Panc1 (cell line): ENCODE results near the gene METTL9. TPM values are rescaled to one million over a fixed set of nuclear protein-coding genes. Genes with fewer than 3 reads are reported as not detected.
A peak's percentile ranks its signal among the peaks of the same experiment; 100 is the strongest.

Source experiments
- ATAC-seq: fragments of 200-7000 bp; cut with Tn5 transposase; 2 replicates; pipeline ENCODE4 v1.9.1; 2020; ENCODE audit warnings: mild to moderate bottlenecking, moderate library complexity
- BruUV-seq: library from RNA; stranded (reverse); fragments of 400-500 nt; replicated peaks from 2 replicates; lab custom pipeline; 2021; lab: Mats Ljungman, UMichigan
- CTCF ChIA-PET: fragments of 300-600 bp; sonication (Branson Sonifier 250); formaldehyde crosslinking; loops from one replicate; lab custom pipeline; 2022; ENCODE audit warnings: antibody characterized with exemption; lab: Charles Lee
- POLR2A ChIA-PET: fragments of 300-600 bp; sonication (Branson Sonifier 250); formaldehyde crosslinking; loops from one replicate; lab custom pipeline; 2022; ENCODE audit warnings: antibody characterized with exemption; lab: Charles Lee
- DNase-seq: peaks from one replicate; pipeline ENCODE4 v3.0.0-alpha.2; 2010; ENCODE audit warnings: low read depth, low spot score
- H3K27ac ChIP-seq: 2 replicates; pipeline ENCODE4 v1.5.1; 2011; ENCODE audit warnings: mild to moderate bottlenecking, low read length, inconsistent platforms
- H3K27me3 ChIP-seq: fragments of 200-500 bp; sonication (Bioruptor generic); 2 replicates; pipeline ENCODE4 v1.6.0; 2014; ENCODE audit warnings: low read length, inconsistent platforms; ENCODE audit not compliant: control insufficient read depth, insufficient read depth
- H3K36me3 ChIP-seq: fragments of 200-500 bp; sonication (Bioruptor generic); 2 replicates; pipeline ENCODE4 v1.5.1; 2014; ENCODE audit warnings: inconsistent platforms, mild to moderate bottlenecking, low read length, moderate library complexity; ENCODE audit not compliant: control insufficient read depth, insufficient read depth
- H3K4me1 ChIP-seq: 2 replicates; pipeline ENCODE4 v1.5.1; 2011; ENCODE audit warnings: inconsistent platforms, mild to moderate bottlenecking, low read length, moderate library complexity; ENCODE audit not compliant: control insufficient read depth, insufficient read depth
- H3K4me3 ChIP-seq, 2 experiments: 2 replicates each; pipeline ENCODE4 v1.5.1; 2011 to 2012; ENCODE audit warnings: low read depth in 2 of 2, low read length in 2 of 2, mild to moderate bottlenecking in 2 of 2, inconsistent platforms in 1 of 2, moderate library complexity in 1 of 2
- H3K9me3 ChIP-seq: fragments of 200-500 bp; sonication (Bioruptor generic); 2 replicates; pipeline ENCODE4 v1.5.1; 2014; ENCODE audit warnings: low read depth, mild to moderate bottlenecking, inconsistent platforms, low read length, moderate library complexity; ENCODE audit not compliant: control insufficient read depth, insufficient read depth
- POLR2AphosphoS5 ChIP-seq: IDR thresholded peaks from 2 replicates; pipeline ENCODE4 v1.6.1; 2012; ENCODE audit warnings: mild to moderate bottlenecking, low read depth, low read length, moderate library complexity
- SIN3A ChIP-seq: IDR thresholded peaks from 2 replicates; pipeline ENCODE4 v1.6.1; 2012; ENCODE audit warnings: low read depth, mild to moderate bottlenecking, low read length, moderate library complexity, borderline replicate concordance; ENCODE audit not compliant: insufficient read depth
- TCF7L2 ChIP-seq: IDR thresholded peaks from 2 replicates; pipeline ENCODE4 v1.6.1; 2011; ENCODE audit warnings: mild to moderate bottlenecking, low read depth, low read length, inconsistent platforms
- in situ Hi-C: cut with HindIII; loops from 2 replicates; pipeline ENCODE4 v1.10.0; 2016; ENCODE audit warnings: low sequenced_read_pairs, low pct_unique_long_range_greater_than_20kb
- intact Hi-C: fragments of 100-400 bp; cut with micrococcal nuclease; formaldehyde crosslinking; loops from one replicate; pipeline ENCODE4 v1.10.0; 2022; ENCODE audit not compliant: unreplicated experiment
- total RNA-seq: library from RNA; stranded (reverse); gene quantifications from one replicate; pipeline ENCODE4 v1.2.1, GENCODE V29; 2021; ENCODE audit not compliant: unreplicated experiment
- TF ChIP-seq, protein P1 (sequence below): fragments of 450-650 bp; IDR thresholded peaks from 2 replicates; pipeline ENCODE4 v1.5.1; 2017; ENCODE audit warnings: mild to moderate bottlenecking
- TF ChIP-seq, protein P2 (sequence below), 2 experiments: IDR thresholded peaks; 2 replicates each; pipeline ENCODE4 v1.6.1; 2011 to 2012; ENCODE audit warnings: low read depth in 2 of 2, control low read depth in 1 of 2, low read length in 1 of 2, mild to moderate bottlenecking in 1 of 2, moderate library complexity in 1 of 2; ENCODE audit not compliant: insufficient read depth in 1 of 2

The METTL9 gene
- total RNA-seq, 1 experiment from 2014 or later, result 86.1 TPM

DNA sequence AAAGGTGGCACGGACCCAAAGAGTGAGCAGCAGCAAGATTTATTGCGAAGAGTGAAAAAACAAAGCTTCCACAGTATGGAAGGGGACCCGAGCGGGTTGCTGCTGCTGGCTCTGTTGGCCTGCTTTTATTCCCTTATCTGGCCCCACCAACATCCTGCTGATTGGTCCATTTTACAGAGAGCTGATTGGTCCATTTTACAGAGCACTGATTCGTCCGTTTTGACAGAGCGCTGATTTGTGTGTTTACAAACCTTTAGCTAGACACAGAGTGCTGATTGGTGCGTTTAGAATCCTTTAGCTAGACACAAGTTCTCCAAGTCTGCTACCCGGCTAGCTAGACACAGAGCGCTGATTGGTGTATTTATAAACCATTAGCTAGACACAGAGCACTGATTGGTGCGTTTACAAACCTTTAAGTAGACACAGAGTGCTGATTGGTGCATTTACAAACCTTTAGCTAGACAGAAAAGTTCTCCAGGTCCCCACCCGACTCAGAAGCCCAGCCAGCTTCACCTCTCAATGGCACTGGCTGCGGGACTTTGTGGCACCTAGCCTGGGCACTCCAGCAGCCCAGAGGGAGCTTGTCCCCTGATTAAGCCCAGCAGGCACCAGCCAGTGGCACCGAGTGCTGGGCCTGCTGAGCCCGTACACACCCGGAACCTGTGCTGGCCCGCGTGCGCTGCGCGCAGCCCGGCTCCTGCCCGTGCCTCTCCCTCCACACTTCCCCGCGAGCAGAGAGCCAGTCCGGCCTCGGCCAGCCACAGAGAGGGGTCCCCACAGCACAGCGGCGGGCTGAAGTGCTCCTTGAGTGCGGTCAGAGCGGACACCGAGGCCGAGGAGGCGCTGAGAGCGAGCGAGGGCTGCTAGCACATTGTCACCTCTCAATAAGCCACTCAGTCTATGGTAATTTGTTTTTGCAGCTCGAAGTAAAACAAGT, 37.9 kb downstream of the METTL9 start:
- intact Hi-C loops, result loop anchor here (5.0 kb wide), 1 partner anchor 55 kb away; no protein-coding TSS in a partner anchor
- no peak for DNase-seq
- 0 out of 2 replicates have a peak, but pooled peaks have one; percentile 35 for ATAC-seq
- Histone ChIP-seq H3K27ac (no peak overlapping the region), H3K27me3 (no peaks in the 10 kb centered on the region), H3K9me3 (no peaks in the 10 kb centered on the region), H3K4me3 (no peak overlapping the region), H3K36me3 (no peaks in the 10 kb centered on the region), H3K4me1 (peaks cover 5% of the 10 kb centered on the region)
- BruUV-seq, result no TSS peak
- POLR2A ChIA-PET, result no interaction called here
- in situ Hi-C loops, result no loop called here
- CTCF ChIA-PET, result interaction anchor here (0.6 to 0.8 kb wide), 2 partner anchors 53 to 1571 kb away, joined by 3 to 4 read pairs; no protein-coding TSS in a partner anchor
- TF ChIP-seq, protein P1, sequence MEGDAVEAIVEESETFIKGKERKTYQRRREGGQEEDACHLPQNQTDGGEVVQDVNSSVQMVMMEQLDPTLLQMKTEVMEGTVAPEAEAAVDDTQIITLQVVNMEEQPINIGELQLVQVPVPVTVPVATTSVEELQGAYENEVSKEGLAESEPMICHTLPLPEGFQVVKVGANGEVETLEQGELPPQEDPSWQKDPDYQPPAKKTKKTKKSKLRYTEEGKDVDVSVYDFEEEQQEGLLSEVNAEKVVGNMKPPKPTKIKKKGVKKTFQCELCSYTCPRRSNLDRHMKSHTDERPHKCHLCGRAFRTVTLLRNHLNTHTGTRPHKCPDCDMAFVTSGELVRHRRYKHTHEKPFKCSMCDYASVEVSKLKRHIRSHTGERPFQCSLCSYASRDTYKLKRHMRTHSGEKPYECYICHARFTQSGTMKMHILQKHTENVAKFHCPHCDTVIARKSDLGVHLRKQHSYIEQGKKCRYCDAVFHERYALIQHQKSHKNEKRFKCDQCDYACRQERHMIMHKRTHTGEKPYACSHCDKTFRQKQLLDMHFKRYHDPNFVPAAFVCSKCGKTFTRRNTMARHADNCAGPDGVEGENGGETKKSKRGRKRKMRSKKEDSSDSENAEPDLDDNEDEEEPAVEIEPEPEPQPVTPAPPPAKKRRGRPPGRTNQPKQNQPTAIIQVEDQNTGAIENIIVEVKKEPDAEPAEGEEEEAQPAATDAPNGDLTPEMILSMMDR, result no peak
- TF ChIP-seq, protein P2, sequence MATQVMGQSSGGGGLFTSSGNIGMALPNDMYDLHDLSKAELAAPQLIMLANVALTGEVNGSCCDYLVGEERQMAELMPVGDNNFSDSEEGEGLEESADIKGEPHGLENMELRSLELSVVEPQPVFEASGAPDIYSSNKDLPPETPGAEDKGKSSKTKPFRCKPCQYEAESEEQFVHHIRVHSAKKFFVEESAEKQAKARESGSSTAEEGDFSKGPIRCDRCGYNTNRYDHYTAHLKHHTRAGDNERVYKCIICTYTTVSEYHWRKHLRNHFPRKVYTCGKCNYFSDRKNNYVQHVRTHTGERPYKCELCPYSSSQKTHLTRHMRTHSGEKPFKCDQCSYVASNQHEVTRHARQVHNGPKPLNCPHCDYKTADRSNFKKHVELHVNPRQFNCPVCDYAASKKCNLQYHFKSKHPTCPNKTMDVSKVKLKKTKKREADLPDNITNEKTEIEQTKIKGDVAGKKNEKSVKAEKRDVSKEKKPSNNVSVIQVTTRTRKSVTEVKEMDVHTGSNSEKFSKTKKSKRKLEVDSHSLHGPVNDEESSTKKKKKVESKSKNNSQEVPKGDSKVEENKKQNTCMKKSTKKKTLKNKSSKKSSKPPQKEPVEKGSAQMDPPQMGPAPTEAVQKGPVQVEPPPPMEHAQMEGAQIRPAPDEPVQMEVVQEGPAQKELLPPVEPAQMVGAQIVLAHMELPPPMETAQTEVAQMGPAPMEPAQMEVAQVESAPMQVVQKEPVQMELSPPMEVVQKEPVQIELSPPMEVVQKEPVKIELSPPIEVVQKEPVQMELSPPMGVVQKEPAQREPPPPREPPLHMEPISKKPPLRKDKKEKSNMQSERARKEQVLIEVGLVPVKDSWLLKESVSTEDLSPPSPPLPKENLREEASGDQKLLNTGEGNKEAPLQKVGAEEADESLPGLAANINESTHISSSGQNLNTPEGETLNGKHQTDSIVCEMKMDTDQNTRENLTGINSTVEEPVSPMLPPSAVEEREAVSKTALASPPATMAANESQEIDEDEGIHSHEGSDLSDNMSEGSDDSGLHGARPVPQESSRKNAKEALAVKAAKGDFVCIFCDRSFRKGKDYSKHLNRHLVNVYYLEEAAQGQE (IDR thresholded peaks at IDR 0.05; ENCODE audit: insufficient read depth in 1 of 2, low read depth in 2 of 2, low read length in 1 of 2), result no peak
- no peak for TF ChIP-seq SIN3A
- TF ChIP-seq POLR2AphosphoS5, result no peak
- no peak for TF ChIP-seq TCF7L2

DNA sequence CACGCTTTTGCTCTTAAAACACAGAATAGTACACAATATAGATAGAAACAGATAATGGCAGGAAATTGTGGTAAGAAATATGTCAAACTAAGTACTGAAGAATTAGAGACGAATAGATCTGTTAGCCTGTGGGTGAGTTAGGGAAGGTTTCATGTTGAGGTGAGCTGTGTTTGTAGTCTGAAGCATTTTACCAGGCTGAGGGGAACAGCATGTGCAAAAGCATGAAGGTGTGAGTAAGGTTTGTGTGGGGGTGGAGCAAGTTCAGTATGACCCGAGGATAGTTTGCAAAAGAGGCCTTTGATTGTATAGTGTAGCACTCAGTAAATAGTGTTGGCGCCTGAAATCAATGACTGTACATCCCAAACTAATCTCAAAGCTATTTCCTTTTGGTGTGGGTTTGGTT, 39.2 kb downstream of the METTL9 start:
- BruUV-seq, result TSS peak; percentile 24
- TF ChIP-seq POLR2AphosphoS5, result no peak
- TF ChIP-seq, protein P2 (IDR thresholded peaks at IDR 0.05; ENCODE audit: insufficient read depth in 1 of 2, low read depth in 2 of 2, low read length in 1 of 2), result no peak
- TF ChIP-seq, protein P1, result no peak
- TF ChIP-seq SIN3A, result no peak
- TF ChIP-seq TCF7L2, result no peak
- Histone ChIP-seq H3K27me3 (no peaks in the 10 kb centered on the region), H3K27ac (no peak overlapping the region), H3K36me3 (no peaks in the 10 kb centered on the region), H3K4me1 (peaks cover 5% of the 10 kb centered on the region), H3K4me3 (no peak overlapping the region), H3K9me3 (no peaks in the 10 kb centered on the region)
- intact Hi-C loops, result loop anchor here (5.0 kb wide), 1 partner anchor 56 kb away; no protein-coding TSS in a partner anchor
- DNase-seq (no peak), ATAC-seq (peak; percentile 87)
- POLR2A ChIA-PET, result no interaction called here
- CTCF ChIA-PET, result no interaction called here
- in situ Hi-C loops, result no loop called here
